ENCODE measurements around the gene KCTD21.
"Not testable (repeated sequence)": the region's sequence is repeated elsewhere in the genome, so short reads cannot be mapped to it uniquely, and the experiment has no call there.

Gene KCTD21

GRCh38 chr11:78200061-78200460 lies 11.6 kb upstream of the KCTD21 start:
- no peak for DNase-seq

GRCh38 chr11:78199653-78200015 lies 11.2 kb upstream of the KCTD21 start:
- DNase-seq = no peak

- no peak for DNase-seq
These were observed 10.7 kb upstream of the KCTD21 start for GRCh38 chr11:78199015-78199652.

GRCh38 chr11:78197816-78198215 lies 9.4 kb upstream of the KCTD21 start:
- DNase-seq = no peak

GRCh38 chr11:78196661-78197091 lies 8.2 kb upstream of the KCTD21 start:
- DNase-seq = no peak

- no peak for DNase-seq
These were observed 7.6 kb upstream of the KCTD21 start for GRCh38 chr11:78195917-78196560.

- DNase-seq = no peak
These were observed 6.1 kb upstream of the KCTD21 start for GRCh38 chr11:78194490-78194889.

GRCh38 chr11:78193806-78194205 lies 5.4 kb upstream of the KCTD21 start:
- no peak for DNase-seq

- no peak for DNase-seq
These were observed 4.5 kb upstream of the KCTD21 start for GRCh38 chr11:78192911-78193351.

GRCh38 chr11:78192223-78192719 lies 3.8 kb upstream of the KCTD21 start:
- no peak for DNase-seq

GRCh38 chr11:78190871-78191538 lies 2.6 kb upstream of the KCTD21 start:
- no peak for DNase-seq

DNA sequence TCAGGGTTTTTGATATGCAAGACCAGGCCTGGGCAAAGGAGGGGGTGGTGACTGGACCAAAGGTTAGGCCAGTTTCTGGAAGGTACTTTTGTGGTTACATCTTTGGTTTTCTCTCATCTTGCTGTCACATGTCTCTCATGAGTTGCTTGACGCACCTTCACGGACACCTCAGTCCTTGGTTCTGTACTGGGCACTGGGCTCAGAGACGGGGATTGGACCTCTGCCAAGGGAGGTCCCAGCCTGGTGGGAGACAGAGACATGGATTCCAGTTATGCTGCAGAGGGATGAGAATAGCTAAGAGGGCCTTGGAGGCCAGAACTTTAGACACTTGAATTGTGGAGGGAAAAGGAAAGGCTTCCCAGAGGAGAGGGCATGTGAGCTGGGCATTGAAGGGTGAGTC lies 1.9 kb upstream of the KCTD21 start:
- DNase-seq = no peak

DNA sequence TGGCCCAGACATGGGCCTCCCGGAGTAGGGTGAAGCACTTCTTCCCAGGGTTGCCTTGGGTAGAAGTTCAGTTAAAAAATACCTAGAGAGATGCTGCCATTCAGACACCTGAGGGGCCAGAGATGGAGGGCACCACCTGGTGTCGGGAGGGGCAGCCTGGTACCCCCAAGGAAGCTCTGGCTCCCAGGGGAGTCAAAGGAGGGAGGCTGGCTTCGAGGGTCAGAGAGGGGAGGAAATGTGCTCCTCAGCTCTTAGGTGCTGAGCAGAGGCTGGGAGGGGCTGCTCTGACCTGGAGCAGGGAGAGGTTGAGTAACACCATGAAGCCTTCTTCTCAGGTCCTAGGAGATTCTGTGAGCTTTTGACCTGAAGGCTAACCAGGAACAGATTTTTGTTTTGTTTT lies 1.4 kb upstream of the KCTD21 start:
- no peak for DNase-seq

GRCh38 chr11:78189174-78189724 lies 823 bp upstream of the KCTD21 start:
- DNase-seq = no peak

DNA sequence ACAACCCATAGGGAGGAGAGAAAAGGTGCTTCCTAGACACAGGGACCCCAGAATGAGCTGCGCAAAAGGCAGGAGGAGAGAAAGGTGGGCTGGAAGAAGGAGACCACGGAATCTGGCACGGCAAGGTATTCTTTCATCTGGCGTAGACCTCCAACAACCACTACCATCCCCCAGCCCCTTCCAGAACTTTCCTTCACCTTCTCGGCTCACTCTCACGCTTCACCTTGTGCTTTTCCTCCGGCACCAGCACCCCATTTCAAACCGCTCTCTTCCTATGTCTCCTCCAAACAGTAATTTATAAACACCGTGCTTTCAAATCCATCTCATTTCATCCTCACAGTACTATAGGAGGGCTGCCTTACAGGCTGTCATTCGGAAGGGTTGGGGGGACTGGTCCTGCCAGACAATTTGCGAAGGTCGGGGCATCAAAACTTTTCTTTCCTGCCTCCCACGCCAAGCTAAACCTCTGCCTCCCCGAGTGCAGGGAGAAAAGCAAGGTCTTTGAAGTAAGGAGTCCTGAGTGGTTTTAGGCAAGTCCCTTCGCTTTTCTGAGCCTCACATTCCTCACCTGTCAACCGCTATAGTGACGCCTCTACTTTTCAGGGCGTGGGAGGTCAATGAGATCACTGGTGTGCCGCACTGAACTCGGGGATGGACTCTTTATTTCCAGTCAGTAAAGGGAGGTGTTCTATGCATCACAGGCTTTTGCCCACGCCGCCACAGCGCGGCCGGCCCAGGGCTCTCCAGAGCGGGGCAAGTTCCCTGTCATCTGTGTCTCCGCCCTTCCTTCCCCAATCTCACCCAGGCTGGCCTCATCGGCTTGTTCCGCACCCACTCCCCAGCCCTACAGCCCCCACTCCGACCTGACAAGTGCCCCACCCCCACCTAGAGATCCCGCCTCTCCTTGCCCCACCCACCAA lies 800 bp downstream of the KCTD21 start:
- DNase-seq = no peak

GRCh38 chr11:78181185-78181584 lies 7.2 kb downstream of the KCTD21 start:
- no peak for DNase-seq

- DNase-seq = no peak
These were observed 7.7 kb downstream of the KCTD21 start for GRCh38 chr11:78180751-78181150.

DNA sequence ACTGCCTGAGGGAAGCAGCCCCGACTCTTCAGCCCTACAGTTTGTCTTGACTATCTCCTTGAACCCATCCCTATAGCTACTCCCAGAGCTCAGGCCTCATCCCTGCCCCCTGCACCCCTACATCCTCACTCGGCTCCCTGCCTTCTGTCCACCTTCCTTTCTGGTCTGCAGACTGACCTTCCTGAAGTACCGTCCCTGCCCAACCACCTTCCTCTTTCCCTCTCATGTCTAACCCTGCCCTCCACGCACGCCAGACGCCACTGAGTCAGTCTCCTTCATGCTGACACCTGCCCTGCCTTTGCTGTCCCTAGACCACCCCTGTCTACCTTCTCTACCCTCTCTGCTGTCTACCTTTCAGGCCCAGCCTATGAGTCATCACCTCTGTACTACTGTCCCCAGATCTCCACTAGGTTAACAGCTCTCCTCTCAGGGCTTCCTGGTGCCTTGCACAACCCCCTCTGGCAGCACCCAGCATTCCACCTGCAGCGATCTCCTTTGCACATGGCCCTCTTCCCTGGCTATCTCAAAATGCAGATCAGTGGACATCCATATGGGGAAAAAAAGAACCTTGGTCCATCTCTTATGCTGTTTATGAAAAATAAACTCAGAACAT lies 8.9 kb downstream of the KCTD21 start:
- peak; percentile 87 for DNase-seq

DNA sequence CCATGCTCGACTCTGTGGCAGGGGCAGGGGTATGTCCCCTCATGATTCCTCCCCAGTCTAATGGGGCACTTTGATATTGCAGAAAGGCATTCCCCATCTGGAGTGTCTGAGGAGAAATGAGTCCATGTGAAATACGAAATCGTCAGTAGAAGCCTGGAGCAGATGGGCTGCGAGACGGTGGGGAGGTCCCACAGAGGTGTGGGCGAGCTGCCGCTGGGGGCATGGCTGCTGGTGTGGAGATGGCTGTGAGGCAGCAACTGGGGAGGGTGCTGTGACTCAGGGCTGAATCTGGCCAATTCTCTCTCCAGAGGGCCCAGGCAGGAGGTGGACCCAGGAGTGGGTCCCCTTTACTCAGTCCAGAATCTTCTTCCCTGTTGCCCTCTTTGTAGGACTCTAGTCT lies 11.2 kb downstream of the KCTD21 start:
- no peak for DNase-seq

DNA sequence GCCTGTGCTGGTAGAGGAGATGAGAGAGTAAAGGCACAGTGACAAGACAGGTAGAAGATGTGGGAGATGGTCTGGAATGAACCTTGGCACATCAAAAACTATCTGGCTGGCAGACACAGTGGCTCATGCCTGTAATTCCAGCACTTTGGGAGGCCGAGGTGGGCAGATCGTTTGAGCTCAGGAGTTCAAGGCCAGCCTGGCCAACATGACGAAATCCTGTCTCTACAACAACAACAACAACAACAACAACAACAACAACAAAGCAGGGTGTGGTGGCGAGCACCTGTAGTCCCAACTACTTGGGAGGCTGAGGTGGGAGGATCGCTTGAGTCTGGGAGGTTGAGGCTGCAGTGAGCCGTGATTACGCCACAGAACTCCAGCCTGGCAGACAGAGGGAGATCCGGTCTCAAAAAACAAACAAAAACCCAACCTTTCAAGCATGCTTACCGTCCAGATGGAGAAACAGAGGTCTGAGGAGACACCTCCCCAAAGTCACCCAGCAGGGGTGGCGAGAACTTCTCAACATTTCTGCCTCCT lies 11.8 kb downstream of the KCTD21 start:
- DNase-seq = no peak

DNA sequence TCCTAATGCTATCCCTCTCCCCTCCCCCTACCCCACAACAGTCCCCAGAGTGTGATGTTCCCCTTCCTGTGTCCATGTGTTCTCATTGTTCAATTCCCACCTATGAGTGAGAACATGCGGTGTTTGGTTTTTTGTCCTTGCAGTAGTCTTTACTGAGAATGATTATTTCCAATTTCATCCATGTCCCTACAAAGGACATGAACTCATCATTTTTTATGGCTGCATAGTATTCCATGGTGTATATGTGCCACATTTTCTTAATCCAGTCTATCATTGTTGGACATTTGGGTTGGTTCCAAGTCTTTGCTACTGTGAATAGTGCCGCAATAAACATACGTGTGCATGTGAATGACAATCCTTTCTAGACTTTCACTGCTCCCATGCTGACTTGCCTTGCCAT lies 12.6 kb downstream of the KCTD21 start:
- DNase-seq = not testable (repeated sequence)

DNA sequence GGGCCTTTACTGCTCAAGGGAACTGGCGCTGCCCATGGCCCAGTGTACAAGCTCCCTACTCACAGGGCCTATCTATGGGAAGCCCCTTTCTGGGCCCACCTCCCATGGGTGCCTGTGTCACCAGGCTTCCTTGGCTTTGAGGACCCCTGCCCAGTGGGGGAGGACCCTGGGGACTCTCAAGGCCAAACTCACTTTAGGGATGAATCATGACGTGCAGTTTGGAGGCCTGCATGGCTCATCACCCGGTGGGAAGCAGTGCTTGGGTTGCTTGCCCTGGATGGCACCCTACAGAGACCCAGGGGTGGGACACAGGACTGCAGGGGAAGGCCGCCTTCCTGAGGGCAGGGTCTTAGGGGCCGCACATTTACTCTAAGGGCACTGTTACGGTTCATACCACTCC lies 16.5 kb downstream of the KCTD21 start:
- no peak for DNase-seq

Measured in islet precursor cell (in vitro differentiated cells).